HEK293T (cell line): ENCODE data around the gene STAT4.
A peak's percentile ranks its signal among the peaks of the same experiment; 100 is the strongest.
"Not testable (repeated sequence)": the region's sequence is repeated elsewhere in the genome, so short reads cannot be mapped to it uniquely, and the experiment has no call there.

Experiments
- CTCF ChIA-PET: fragments of 350-600 bp; formaldehyde crosslinking; extraction: SDS; loops from one replicate; lab custom pipeline; 2021; ENCODE audit warnings: antibody characterized with exemption, inconsistent platforms; lab: Yijun Ruan, JAX
- POLR2A ChIA-PET: fragments of 350-600 bp; formaldehyde crosslinking; extraction: SDS; loops from one replicate; lab custom pipeline; 2020; ENCODE audit warnings: antibody characterized with exemption, inconsistent platforms; lab: Yijun Ruan, JAX
- DNase-seq: peaks from one replicate; pipeline ENCODE4 v3.0.0; 2012; ENCODE audit warnings: mixed read lengths; ENCODE audit errors: extremely low spot score
- ARNT ChIP-seq: fragments of 450-650 bp; IDR thresholded peaks from 2 replicates; pipeline ENCODE4 v1.6.1; 2017; ENCODE audit warnings: mild to moderate bottlenecking
- BHLHE40 ChIP-seq: fragments of 450-650 bp; IDR thresholded peaks from 2 replicates; pipeline ENCODE4 v1.6.1; 2016; ENCODE audit warnings: mild to moderate bottlenecking, moderate library complexity, borderline replicate concordance
- CTBP1 ChIP-seq: fragments of 450-650 bp; IDR thresholded peaks from 2 replicates; pipeline ENCODE4 v1.6.1; 2016; ENCODE audit warnings: borderline replicate concordance
- ELF4 ChIP-seq: fragments of 450-650 bp; IDR thresholded peaks from 2 replicates; pipeline ENCODE4 v1.6.1; 2017; ENCODE audit warnings: antibody characterized with exemption
- FOXA1 ChIP-seq: fragments of 450-650 bp; IDR thresholded peaks from 2 replicates; pipeline ENCODE4 v1.6.1; 2016; ENCODE audit warnings: mild to moderate bottlenecking
- FOXK2 ChIP-seq: fragments of 450-650 bp; IDR thresholded peaks from 2 replicates; pipeline ENCODE4 v1.6.1; 2016; ENCODE audit warnings: mild to moderate bottlenecking
- FOXM1 ChIP-seq: fragments of 450-650 bp; IDR thresholded peaks from 2 replicates; pipeline ENCODE4 v1.6.1; 2017; ENCODE audit warnings: mild to moderate bottlenecking, borderline replicate concordance
- HDGF ChIP-seq: fragments of 450-650 bp; IDR thresholded peaks from 2 replicates; pipeline ENCODE4 v1.6.1; 2017; ENCODE audit warnings: antibody characterized with exemption, borderline replicate concordance
- L3MBTL2 ChIP-seq: fragments of 450-650 bp; conservative IDR thresholded peaks from 2 replicates; pipeline ENCODE4 v1.6.1; 2016; ENCODE audit warnings: mild to moderate bottlenecking
- LEF1 ChIP-seq: fragments of 450-650 bp; IDR thresholded peaks from 2 replicates; pipeline ENCODE4 v1.6.1; 2017; ENCODE audit warnings: mild to moderate bottlenecking, borderline replicate concordance
- NFRKB ChIP-seq: fragments of 450-650 bp; IDR thresholded peaks from 2 replicates; pipeline ENCODE4 v1.6.1; 2016; ENCODE audit warnings: mild to moderate bottlenecking, moderate library complexity
- SP1 ChIP-seq: fragments of 450-650 bp; IDR thresholded peaks from 2 replicates; pipeline ENCODE4 v1.6.1; 2017
- SUZ12 ChIP-seq: fragments of 450-650 bp; IDR thresholded peaks from 2 replicates; pipeline ENCODE4 v1.6.1; 2016; ENCODE audit warnings: mild to moderate bottlenecking
- TARDBP ChIP-seq: fragments of 450-650 bp; IDR thresholded peaks from 2 replicates; pipeline ENCODE4 v1.6.1; 2016
- ZNF384 ChIP-seq: fragments of 450-650 bp; IDR thresholded peaks from 2 replicates; pipeline ENCODE4 v1.6.1; 2016
- TF ChIP-seq, protein P1 (sequence below): fragments of 450-650 bp; IDR thresholded peaks from 2 replicates; pipeline ENCODE4 v1.6.1; 2016

Gene STAT4

DNA sequence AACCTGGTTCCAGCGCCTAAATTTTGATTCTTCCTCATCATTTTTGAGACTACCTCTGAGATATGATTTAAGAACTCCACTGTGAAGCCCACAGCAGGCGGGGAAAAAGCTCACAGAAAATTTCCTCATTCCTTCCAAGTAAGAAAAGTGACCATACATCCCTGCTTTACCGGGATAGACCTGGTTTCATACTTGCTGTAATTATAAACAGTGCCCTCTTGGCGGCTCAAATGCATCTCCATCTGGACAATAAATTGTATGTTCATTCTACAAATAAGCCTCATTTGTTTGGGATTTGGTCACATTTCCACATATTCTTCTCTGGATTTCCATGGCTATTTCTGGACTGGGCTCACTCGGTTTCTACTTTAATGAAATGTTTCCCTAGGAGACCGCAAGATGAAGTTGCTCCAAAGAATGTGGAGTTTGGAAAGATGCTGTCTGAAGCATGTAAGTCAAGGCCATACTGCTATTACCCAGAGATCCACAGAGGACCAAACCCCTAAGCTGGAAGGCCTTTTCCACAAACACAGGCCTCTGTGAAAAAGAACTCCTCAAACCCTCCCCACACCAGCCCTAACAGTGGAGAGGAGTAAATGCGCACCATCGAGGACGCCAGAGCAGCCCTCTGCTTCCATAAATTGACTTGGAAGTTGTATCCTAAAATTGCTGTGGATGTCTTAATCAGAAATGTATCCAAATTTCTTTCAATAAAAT is 150.7 kb downstream of the STAT4 start:
- TF ChIP-seq FOXM1 = no peak
- no peak for TF ChIP-seq LEF1
- TF ChIP-seq ELF4 = no peak
- no peak for TF ChIP-seq CTBP1
- no peak for TF ChIP-seq FOXA1
- TF ChIP-seq, protein P1, sequence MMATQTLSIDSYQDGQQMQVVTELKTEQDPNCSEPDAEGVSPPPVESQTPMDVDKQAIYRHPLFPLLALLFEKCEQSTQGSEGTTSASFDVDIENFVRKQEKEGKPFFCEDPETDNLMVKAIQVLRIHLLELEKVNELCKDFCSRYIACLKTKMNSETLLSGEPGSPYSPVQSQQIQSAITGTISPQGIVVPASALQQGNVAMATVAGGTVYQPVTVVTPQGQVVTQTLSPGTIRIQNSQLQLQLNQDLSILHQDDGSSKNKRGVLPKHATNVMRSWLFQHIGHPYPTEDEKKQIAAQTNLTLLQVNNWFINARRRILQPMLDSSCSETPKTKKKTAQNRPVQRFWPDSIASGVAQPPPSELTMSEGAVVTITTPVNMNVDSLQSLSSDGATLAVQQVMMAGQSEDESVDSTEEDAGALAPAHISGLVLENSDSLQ = no peak
- TF ChIP-seq ZNF384 = no peak
- TF ChIP-seq NFRKB = no peak
- no peak for TF ChIP-seq L3MBTL2
- POLR2A ChIA-PET = interaction anchor here (0.7 kb wide), 1 partner anchor 12 kb away, joined by 3 read pairs; no protein-coding TSS in a partner anchor

DNA sequence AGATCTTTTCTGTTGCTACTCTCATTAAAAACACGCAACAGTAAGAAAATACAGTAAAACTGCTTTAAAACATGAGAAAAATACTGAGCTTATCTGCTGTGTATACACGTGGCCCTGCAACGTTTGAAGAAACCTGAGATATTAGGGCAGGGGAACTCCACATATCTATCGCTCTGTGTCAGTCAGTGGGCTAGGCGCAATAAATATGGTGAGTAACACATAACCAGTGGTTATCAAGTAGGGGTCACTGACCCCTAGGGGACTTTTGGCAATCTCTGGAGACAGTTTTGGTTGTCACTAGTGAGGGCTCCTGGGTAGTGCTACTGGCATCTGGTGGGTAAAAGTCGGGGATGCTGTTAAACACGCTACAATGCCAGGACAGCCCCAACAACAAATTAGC is 151.7 kb downstream of the STAT4 start:
- no peak for TF ChIP-seq LEF1
- no peak for TF ChIP-seq NFRKB
- TF ChIP-seq FOXA1 = no peak
- no peak for TF ChIP-seq SUZ12
- no peak for DNase-seq
- ChIA-PET POLR2A (no interaction called here), CTCF (no interaction called here)

More for the DNA sequence above, 150.7 kb downstream of the STAT4 start:
- no peak for DNase-seq
- CTCF ChIA-PET = no interaction called here

DNA sequence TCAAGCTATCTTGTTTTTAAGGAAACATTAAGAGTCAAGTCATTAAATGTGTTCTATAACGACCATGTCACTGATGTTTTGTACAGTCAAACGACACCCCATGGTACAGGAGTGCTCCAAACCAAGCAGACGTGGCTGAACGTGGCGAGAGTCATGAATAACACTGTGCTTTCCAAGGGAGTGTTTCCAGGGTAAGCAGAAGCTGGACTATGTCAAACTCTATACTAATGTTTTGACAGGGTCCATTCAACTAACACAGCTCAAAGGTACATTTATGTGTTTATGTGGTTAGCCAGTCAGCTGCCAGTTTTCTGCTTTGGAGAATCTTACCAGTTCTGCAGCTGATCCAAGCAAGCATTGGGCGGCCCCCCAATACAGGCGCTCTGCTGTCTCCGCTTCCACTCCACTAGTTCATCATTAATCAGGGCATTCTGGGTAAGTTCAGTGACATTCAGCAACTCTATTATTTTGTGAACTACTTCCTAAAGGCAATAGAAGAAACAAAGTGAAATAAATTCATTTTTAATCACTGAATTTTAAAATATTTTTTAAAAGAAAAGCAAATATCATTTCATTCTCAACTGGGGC is 153.2 kb downstream of the STAT4 start:
- POLR2A ChIA-PET = no interaction called here
- CTCF ChIA-PET = interaction anchor here (0.6 kb wide), 1 partner anchor 40 kb away, joined by 4 read pairs; no protein-coding TSS in a partner anchor
- no peak for DNase-seq
- no peak for TF ChIP-seq FOXK2
- no peak for TF ChIP-seq SP1
- TF ChIP-seq CTBP1 = no peak
- no peak for TF ChIP-seq TARDBP
- TF ChIP-seq, protein P1 = no peak
- TF ChIP-seq ARNT = no peak
- no peak for TF ChIP-seq BHLHE40

DNA sequence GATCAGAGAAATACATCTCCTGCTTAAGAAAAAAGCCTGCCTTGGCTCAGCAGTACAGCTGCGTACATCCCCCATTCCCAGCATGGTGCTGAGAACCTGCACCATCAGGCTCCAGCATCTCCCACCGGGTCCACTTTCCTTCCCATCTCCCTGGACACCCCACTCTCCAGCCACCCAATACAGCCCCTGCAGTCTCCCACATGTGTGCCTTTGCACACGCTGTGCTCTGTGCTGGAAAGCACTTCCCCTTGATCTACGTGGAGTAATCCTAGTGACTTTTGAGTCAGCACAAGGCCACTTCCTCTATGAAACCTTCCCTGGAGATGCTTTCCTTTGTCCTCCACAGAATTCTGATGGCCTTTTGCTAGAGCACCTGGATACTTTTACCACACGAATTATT is 153.8 kb downstream of the STAT4 start:
- POLR2A ChIA-PET = no interaction called here
- no peak for TF ChIP-seq NFRKB
- no peak for TF ChIP-seq ARNT
- TF ChIP-seq L3MBTL2 = no peak
- TF ChIP-seq, protein P1 = no peak
- no peak for TF ChIP-seq SP1
- no peak for TF ChIP-seq CTBP1
- no peak for TF ChIP-seq FOXM1
- no peak for TF ChIP-seq HDGF
- CTCF ChIA-PET = no interaction called here
- no peak for DNase-seq

DNA sequence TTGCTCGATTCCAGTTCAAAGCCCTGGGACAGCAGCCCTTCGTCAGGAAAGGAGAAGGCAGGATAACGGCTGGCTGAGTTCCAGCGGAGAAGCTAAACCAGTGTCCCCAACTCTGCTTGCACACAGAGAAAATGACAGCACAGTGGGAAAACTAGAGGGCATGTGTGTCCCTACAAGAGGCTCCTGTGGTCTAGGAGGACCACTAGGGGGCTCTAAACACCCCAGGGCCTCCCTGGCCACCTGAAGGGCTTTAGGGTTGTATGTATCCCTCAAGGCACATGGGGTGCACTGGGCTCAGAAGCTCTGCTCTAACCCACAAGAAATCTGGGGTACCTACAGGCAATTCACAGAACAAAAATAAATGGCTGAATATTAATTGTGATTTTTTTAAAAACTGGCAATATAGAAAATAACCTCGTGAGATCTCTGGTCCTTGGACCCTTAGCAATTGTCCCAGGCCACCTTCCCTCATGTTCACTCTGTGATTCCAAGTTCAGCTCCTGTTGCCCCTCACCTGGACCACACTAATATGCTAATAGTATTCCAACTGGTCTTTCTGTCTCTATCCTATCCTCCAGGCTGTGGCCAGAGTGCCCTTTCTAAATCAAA is 154.4 kb downstream of the STAT4 start:
- ChIA-PET POLR2A (no interaction called here), CTCF (no interaction called here)
- peak; percentile 68 for DNase-seq
- TF ChIP-seq FOXM1 = no peak
- no peak for TF ChIP-seq L3MBTL2
- no peak for TF ChIP-seq FOXA1
- TF ChIP-seq ARNT = no peak
- no peak for TF ChIP-seq TARDBP
- no peak for TF ChIP-seq ZNF384
- TF ChIP-seq SP1 = no peak
- no peak for TF ChIP-seq BHLHE40
- no peak for TF ChIP-seq NFRKB
- no peak for TF ChIP-seq FOXK2
- TF ChIP-seq CTBP1 = no peak
- no peak for TF ChIP-seq ELF4
- TF ChIP-seq SUZ12 = no peak

DNA sequence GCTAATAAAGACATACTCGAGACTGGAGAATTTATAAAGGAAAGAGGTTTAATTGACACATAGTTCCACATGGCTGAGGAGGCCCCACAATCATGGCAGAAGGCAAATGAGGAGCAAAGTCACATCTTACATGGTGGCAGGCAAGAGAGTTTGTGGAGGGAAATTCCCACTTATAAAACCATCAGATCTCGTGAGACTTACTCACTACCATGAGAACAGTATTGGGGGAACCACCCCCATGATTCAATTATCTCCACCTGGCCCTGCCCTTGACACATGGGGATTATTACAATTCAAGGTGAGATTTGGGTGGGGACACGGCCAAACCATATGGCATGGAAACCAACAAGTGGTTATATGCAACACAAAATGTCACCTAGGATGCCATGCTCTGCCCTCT is 155.5 kb downstream of the STAT4 start:
- DNase-seq, POLR2A ChIA-PET, CTCF ChIA-PET: not testable (repeated sequence)

DNA sequence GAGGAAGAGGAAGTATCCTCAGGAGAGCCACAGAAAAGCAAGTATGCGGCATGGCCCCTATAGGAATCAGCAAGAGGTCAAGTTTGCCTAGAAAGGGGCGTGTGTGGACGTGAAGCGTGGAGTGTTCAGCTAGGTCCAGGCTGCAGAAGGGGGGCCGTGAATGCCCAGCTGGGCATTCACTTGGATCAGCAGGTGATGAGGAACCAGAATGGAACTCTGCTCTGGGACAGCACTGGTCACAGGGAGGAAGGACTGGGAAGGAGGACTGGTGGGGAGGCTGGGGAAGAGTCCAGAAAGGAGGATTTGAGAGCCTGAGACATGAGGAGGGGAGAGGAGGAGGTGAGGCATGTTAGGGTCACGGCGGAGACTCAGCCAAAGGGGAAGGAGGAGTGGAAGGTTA is 156.6 kb downstream of the STAT4 start:
- TF ChIP-seq BHLHE40 = no peak
- no peak for TF ChIP-seq L3MBTL2
- no peak for TF ChIP-seq LEF1
- no peak for TF ChIP-seq TARDBP
- TF ChIP-seq ARNT = no peak
- no peak for TF ChIP-seq CTBP1
- no peak for TF ChIP-seq HDGF
- no peak for DNase-seq
- ChIA-PET POLR2A (no interaction called here), CTCF (no interaction called here)
